K562 (cell line): ENCODE results near the gene TMC4. TPM values are rescaled to one million over a fixed set of nuclear protein-coding genes. Genes with fewer than 3 reads are reported as not detected.

Experiments
- CREB1 ChIP-seq, 2 experiments: sonication (generic) in 1 of 2; formaldehyde crosslinking in 1 of 2; IDR thresholded peaks; 2 replicates each; pipeline versions ENCODE4 v1.6.1 to v1.8.0; 2012 to 2022; ENCODE audit warnings: inconsistent platforms in 1 of 2, mild to moderate bottlenecking in 1 of 2, missing genetic modification reagents in 1 of 2, moderate library complexity in 1 of 2
- EHMT2 ChIP-seq: fragments of 450-650 bp; IDR thresholded peaks from 2 replicates; pipeline ENCODE4 v1.6.1; 2018; ENCODE audit warnings: antibody characterized with exemption
- HDAC3 ChIP-seq: fragments of 450-650 bp; IDR thresholded peaks from 2 replicates; pipeline ENCODE4 v1.6.1; 2018; ENCODE audit warnings: borderline replicate concordance, mild to moderate bottlenecking, moderate library complexity; ENCODE audit not compliant: partially characterized antibody
- IRF9 ChIP-seq: fragments of 450-650 bp; IDR thresholded peaks from 2 replicates; pipeline ENCODE4 v1.6.1; 2016; ENCODE audit warnings: missing biosample characterization, missing genetic modification characterization
- L3MBTL2 ChIP-seq: fragments of 450-650 bp; IDR thresholded peaks from 2 replicates; pipeline ENCODE4 v1.6.1; 2016; ENCODE audit warnings: mild to moderate bottlenecking, moderate library complexity
- MYC ChIP-seq, 2 experiments: fragments of 250-450 bp in 1 of 2; sonication (Bioruptor Pico) in 1 of 2; IDR thresholded peaks; 2 replicates each; pipeline versions ENCODE4 v1.5.1 to v1.6.1; 2012 to 2021; ENCODE audit warnings: low read depth in 2 of 2, borderline replicate concordance in 1 of 2, improper control_type of control experiment in 1 of 2, low read length in 1 of 2, mild to moderate bottlenecking in 1 of 2, moderate library complexity in 1 of 2
- NR4A1 ChIP-seq, 2 experiments: fragments of 250-450 bp in 1 of 2; fragments of 450-650 bp in 1 of 2; sonication (Bioruptor Pico) in 1 of 2; IDR thresholded peaks; 2 replicates each; pipeline versions ENCODE4 v1.4.0 to v1.6.1; 2016 to 2020; ENCODE audit warnings: mild to moderate bottlenecking in 2 of 2, missing compliant biosample characterization in 1 of 2, missing genetic modification characterization in 1 of 2, moderate library complexity in 1 of 2
- PBX2 ChIP-seq, 2 experiments: IDR thresholded peaks in 1 of 2; conservative IDR thresholded peaks in 1 of 2; 2 replicates each; pipeline ENCODE4 v1.6.1; 2016; ENCODE audit warnings: low read depth in 2 of 2, mild to moderate bottlenecking in 1 of 2, missing compliant biosample characterization in 1 of 2, missing genetic modification characterization in 1 of 2, moderate library complexity in 1 of 2
- PHB2 ChIP-seq: fragments of 450-650 bp; IDR thresholded peaks from 2 replicates; pipeline ENCODE4 v1.6.1; 2017; ENCODE audit warnings: low read depth
- PHF20 ChIP-seq: fragments of 450-650 bp; IDR thresholded peaks from 2 replicates; pipeline ENCODE4 v1.6.1; 2018; ENCODE audit not compliant: partially characterized antibody
- POLR2AphosphoS5 ChIP-seq: IDR thresholded peaks from 2 replicates; pipeline ENCODE4 v1.6.1; 2011; ENCODE audit warnings: mild to moderate bottlenecking, low read depth, low read length, moderate library complexity; ENCODE audit not compliant: control insufficient read depth, insufficient read depth
- RB1 ChIP-seq: fragments of 450-650 bp; IDR thresholded peaks from 2 replicates; pipeline ENCODE4 v1.6.1; 2017; ENCODE audit warnings: low read depth, mild to moderate bottlenecking
- RBM22 ChIP-seq: fragments of 200-400 bp; formaldehyde crosslinking; IDR thresholded peaks from 2 replicates; pipeline ENCODE4 v1.6.1; 2018; ENCODE audit warnings: low read length, low read depth; ENCODE audit not compliant: poor library complexity, severe bottlenecking
- TBL1XR1 ChIP-seq, 2 experiments: IDR thresholded peaks; 2 replicates each; pipeline ENCODE4 v1.6.1; 2012; ENCODE audit warnings: improper control_type of control experiment in 2 of 2, low read length in 2 of 2, mild to moderate bottlenecking in 1 of 2
- TFE3 ChIP-seq: fragments of 450-650 bp; formaldehyde crosslinking; IDR thresholded peaks from 2 replicates; pipeline ENCODE4 v1.4.0; 2020; ENCODE audit warnings: mild to moderate bottlenecking, mixed read lengths
- TRIM28 ChIP-seq: fragments of 450-650 bp; IDR thresholded peaks from 2 replicates; pipeline ENCODE4 v1.6.1; 2017
- ZNF280B ChIP-seq: fragments of 250-450 bp; sonication (Bioruptor Pico); IDR thresholded peaks from 2 replicates; pipeline ENCODE4 v1.5.1; 2021; ENCODE audit warnings: mild to moderate bottlenecking
- ZNF384 ChIP-seq: IDR thresholded peaks from 2 replicates; pipeline ENCODE4 v1.6.1; 2012; ENCODE audit warnings: low read depth, low read length, improper control_type of control experiment
- ZNF589 ChIP-seq: fragments of 200-800 bp; sonication (Bioruptor generic); IDR thresholded peaks from 2 replicates; pipeline ENCODE4 v1.6.1; 2016; ENCODE audit warnings: low read depth, missing genetic modification characterization, missing compliant biosample characterization
- ZNF699 ChIP-seq: fragments of 250-450 bp; sonication (Bioruptor Pico); IDR thresholded peaks from 2 replicates; pipeline ENCODE4 v1.8.0; 2021; ENCODE audit warnings: mild to moderate bottlenecking, moderate library complexity; ENCODE audit not compliant: insufficient replicate concordance
- polyA plus RNA-seq, 8 experiments: library from polyadenylated mRNA; depleted of rRNA in 4 of 8; stranded (reverse) in 5 of 8; unstranded in 3 of 8; fragments of >200 nt; fragmentation: Nextera tagmentation in 2 of 8; fragmentation: Illumina TruSeq in 1 of 8; extraction: Ambion mirVana in 2 of 8; extraction: Trizol in 1 of 8; gene quantifications; 2 replicates each; pipeline versions ENCODE4 v1.2.1 to v1.2.3, GENCODE V29; 2011 to 2014; ENCODE audit warnings: inconsistent platforms in 1 of 8, missing spikeins in 1 of 8
- total RNA-seq, 7 experiments: library from RNA; depleted of rRNA in 6 of 7; stranded (reverse); fragments of >200 nt in 6 of 7; fragmentation: Illumina TruSeq in 2 of 7; extraction: Trizol in 2 of 7; gene quantifications; 2 replicates each; pipeline versions ENCODE4 v1.2.1 to v1.2.3, GENCODE V29; 2011 to 2021; ENCODE audit warnings: low replicate concordance in 1 of 7

Gene TMC4
- total and polyA plus RNA-seq, 9 of the 15 experiments (the other 6 are each of a cell fraction or from before 2014, with no cell fraction given): 0.12 to 0.79 (median 0.36) TPM; not detected in 2

GRCh38 chr19:54209811-54210494 lies 37.0 kb upstream of the TMC4 start (continued):
- TF ChIP-seq PBX2 (CRISPR knock-in tag; IDR thresholded peaks at IDR 0.05; ENCODE audit: low read depth): no peak
- TF ChIP-seq PBX2 (tag; conservative IDR thresholded peaks at IDR 0.05; ENCODE audit: low read depth): no peak
- TF ChIP-seq RBM22: no peak
- no peak for TF ChIP-seq PHB2
- no peak for TF ChIP-seq TFE3
- no peak for TF ChIP-seq TRIM28
- TF ChIP-seq NR4A1 (CRISPR knock-in tag; IDR thresholded peaks at IDR 0.05): no peak
- no peak for TF ChIP-seq NR4A1 (tag; IDR thresholded peaks at IDR 0.05)
- no peak for TF ChIP-seq ZNF589 (CRISPR knock-in tag)
- no peak for TF ChIP-seq EHMT2
- TF ChIP-seq MYC (IDR thresholded peaks at IDR 0.05; ENCODE audit: low read depth, low read length): peak; percentile 76
- no peak for TF ChIP-seq MYC (CRISPR knock-in tag; IDR thresholded peaks at IDR 0.05; ENCODE audit: borderline replicate concordance, low read depth)
- peak; percentile 30; the same call in 1 of the 2 replicates for TF ChIP-seq ZNF384
- TF ChIP-seq PHF20: no peak
- TF ChIP-seq POLR2AphosphoS5: peak; percentile 88
- TF ChIP-seq RB1: no peak
- no peak; the same call in 1 of the 2 replicates for TF ChIP-seq L3MBTL2
- TF ChIP-seq CREB1 (IDR thresholded peaks at IDR 0.05): no peak
- TF ChIP-seq CREB1 (CRISPR knock-in tag; IDR thresholded peaks at IDR 0.05): no peak
- TF ChIP-seq IRF9: no peak
- TF ChIP-seq ZNF280B (CRISPR knock-in tag): no peak
- no peak for TF ChIP-seq ZNF699 (CRISPR knock-in tag)
- TF ChIP-seq HDAC3: peak; percentile 52
- peak; percentile 63 to 87; a peak in 3 of 4 replicates for TF ChIP-seq TBL1XR1 (IDR thresholded peaks at IDR 0.05; ENCODE audit: low read length in 2 of 2)
